DLD1 (cell line): Measurements from ENCODE around the gene SLC2A5.

Experiments used
- in situ Hi-C: cut with HindIII; loops from 2 replicates; pipeline ENCODE4 v1.10.0; 2017; ENCODE audit warnings: low sequenced_read_pairs

The SLC2A5 gene

GRCh38 chr1:9062846-9063245 lies 6.6 kb downstream of the SLC2A5 start:
- in situ Hi-C loops: no loop called here

- in situ Hi-C loops: no loop called here
Observed at GRCh38 chr1:9062021-9062471, 7.4 kb downstream of the SLC2A5 start.

DNA sequence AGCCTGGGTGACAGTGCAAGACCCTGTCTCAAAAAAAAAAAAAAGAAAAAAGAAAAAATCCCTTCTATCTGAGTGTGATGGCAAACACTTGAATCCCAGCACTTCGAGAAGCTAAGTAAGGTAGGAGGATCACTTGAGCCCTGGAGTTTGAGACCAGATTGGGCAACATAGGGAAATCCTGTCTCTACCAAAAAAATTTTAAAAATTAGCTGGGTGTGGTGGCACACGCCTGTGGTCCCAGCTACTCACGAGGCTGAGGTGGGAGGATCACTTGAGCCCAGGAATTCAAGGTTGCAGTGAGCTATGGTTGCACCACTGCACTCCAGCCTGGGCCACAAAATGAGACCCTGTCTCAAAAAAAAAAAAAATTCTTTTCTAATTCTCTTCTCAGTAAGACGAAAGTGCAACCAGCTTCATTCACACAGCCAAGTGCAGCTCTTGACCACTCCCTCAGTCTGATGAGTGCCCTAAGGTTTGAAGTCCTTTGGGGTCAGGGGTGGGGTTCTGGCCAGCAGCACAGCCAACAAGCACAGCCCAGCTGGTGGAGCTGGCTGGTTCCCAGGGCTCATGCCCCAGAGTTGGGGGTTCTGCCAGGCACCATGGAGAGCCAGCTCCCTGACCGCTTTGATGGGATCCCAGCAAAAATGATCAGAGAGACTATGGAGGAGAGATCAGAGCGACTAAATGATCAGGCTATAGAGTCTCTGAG lies 8.0 kb downstream of the SLC2A5 start:
- in situ Hi-C loops: no loop called here

GRCh38 chr1:9059891-9060744 lies 9.3 kb downstream of the SLC2A5 start:
- in situ Hi-C loops: no loop called here

GRCh38 chr1:9058465-9058864 lies 11.0 kb downstream of the SLC2A5 start:
- in situ Hi-C loops: no loop called here

DNA sequence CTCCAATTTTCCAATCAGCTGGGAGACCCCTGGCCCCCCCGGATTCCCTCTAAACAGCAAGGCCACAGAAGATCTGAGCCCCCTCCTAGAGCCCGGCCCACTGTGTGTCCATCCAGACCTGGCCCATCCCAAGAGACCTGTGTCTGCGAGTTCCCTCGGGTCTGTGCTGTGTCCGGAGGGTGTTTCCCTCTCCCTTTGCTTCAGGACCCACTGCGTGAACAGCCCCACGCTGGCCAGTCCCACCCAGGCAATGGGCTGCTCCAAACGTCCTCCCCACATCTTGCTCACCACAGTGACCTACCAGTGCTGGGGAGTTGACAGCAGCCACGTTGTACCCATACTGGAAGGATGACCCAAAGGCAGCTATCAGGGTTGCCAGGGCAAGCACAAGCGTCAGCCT lies 11.6 kb downstream of the SLC2A5 start:
- in situ Hi-C loops: no loop called here

DNA sequence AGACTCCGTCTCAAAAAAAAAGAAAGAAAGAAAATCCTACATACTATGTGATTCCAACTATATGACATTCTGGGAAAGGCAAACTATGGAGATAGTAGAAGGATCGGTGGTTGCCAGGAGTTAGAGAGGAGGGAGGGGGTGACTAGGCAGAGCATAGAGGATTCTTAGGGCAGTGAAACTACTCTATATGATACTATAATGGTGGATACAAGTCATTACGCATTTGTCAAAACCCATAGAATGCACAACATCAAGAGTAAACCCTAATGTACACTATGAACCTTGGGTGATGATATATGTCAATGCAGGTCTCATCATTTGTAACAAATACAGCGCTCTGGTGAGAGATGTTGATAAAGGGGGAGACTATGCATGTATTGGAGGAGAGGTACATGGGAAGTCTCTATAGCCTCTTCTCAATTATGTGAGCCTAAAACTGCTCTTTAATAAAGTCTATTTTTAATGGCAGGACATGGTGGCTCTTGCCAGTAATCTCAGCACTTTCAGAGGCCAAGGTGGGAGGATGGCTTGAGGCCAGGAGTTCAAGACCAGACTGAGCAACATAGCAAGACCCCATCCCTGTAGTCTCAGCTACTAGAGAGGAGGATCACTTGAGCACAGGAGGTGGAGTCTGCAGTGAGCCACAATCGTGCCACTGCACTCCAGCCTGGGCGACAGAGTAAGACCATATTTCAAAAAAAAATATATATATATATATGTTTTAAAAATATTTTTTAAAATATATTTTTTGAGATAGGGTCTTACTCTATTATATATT lies 17.0 kb downstream of the SLC2A5 start:
- in situ Hi-C loops: no loop called here

- in situ Hi-C loops: no loop called here
Observed at GRCh38 chr1:9051379-9051778, 18.1 kb downstream of the SLC2A5 start.

DNA sequence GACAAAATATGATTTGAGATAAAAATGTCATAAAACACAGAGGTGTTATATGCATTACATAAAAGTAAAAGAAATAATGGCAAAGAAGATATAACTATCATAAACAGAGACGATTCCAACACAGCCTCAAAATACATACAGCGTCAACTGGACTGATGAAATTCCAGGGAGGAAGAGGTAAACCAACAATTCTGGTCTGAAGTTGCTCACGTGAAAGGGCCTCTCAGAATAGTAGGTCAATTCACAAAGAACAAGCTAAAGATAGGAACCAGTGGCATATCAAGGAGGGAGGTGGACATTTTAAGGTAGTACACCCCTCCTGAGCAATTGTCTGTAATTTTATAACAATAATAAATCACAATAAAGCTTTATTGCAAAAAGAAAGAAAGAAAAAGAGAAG lies 18.6 kb downstream of the SLC2A5 start:
- in situ Hi-C loops: no loop called here

DNA sequence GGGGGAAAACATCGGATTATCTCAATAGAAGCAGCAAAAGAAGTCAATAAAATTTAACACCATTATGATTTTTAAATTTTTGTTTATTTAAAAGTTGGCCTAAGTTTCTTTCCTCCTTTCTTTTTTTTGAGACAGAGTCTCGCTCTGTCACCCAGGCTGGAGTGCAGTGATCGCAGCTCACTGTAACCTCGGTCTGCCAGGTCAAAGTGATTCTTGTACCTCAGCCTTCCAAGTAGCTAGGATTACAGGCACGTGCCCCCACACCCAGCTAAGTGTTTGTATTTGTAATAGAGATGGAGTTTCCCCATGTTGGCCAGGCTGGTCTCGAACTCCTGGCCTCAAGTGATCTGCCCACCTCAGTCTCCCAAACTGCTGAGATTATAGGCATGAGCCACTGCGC lies 20.9 kb downstream of the SLC2A5 start:
- in situ Hi-C loops: no loop called here

DNA sequence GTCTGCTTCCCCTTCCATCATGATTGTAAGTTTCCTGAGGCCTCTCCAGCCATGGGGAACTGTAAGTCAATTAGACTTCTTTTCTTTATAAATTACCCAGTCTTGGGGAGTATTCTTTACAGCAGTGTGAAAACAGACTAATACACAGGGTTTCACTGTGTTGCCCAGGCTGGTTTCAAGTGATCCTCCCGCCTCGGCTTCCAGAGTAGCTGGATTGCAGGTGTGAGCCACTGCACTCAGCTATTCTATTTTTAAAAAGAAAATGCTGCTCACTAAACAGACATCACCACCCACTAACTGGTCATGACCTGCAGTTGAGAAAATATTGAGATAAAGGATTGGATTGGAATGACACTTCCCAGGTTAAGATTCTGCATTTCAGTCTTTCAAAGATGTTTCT lies 22.4 kb downstream of the SLC2A5 start:
- in situ Hi-C loops: no loop called here

DNA sequence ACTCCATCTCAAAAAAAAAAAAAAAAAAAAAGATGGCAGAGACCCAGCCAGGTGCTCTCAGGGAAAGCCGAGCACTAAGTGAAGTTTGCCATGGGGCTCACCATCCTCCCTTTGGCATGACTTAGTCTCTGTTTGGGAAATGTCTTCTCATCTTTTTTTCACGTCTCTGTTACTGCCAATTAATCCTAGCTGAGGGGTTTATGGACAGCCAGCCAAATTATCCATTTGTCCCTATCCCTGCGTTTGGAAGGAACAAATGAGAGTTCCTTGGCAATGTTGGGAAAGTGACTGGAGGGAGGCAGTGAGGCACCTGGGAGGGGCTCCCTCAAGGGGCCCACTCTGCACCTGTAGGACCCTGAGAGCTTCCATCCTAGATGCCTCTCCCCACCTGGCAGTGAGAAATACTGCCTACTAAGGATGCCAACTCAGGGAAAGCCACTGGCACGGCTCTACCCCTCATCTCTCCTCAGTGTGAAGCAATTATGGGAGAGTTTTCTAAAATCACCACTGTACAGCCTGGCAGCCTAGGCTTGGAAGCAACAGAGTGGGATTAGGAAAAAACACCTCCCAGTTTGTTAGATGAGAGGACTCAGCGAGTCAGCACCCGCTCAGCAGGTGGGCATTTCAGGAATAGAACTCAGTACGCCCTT lies 23.4 kb downstream of the SLC2A5 start:
- in situ Hi-C loops: no loop called here

DNA sequence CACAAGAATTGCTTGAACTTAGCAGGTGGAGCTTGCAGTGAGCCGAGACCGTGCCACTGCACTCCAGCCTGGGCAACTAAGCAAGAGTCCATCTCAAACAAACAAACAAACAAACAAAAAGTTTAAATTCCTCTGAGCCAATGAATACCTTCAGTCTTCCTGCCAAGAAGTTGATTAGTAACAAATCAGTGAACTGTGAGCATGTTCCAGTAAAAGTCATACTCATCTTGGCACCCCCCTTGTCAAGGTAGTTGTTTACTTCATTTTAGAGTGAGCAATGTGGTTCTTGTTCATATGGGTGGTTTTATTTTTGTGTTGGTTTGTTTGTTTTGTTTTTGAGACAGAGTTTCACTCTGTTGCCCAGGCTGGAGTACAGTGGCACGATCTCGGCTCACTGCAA lies 25.2 kb downstream of the SLC2A5 start:
- in situ Hi-C loops: no loop called here

GRCh38 chr1:9042272-9042671 lies 27.2 kb downstream of the SLC2A5 start:
- in situ Hi-C loops: no loop called here

DNA sequence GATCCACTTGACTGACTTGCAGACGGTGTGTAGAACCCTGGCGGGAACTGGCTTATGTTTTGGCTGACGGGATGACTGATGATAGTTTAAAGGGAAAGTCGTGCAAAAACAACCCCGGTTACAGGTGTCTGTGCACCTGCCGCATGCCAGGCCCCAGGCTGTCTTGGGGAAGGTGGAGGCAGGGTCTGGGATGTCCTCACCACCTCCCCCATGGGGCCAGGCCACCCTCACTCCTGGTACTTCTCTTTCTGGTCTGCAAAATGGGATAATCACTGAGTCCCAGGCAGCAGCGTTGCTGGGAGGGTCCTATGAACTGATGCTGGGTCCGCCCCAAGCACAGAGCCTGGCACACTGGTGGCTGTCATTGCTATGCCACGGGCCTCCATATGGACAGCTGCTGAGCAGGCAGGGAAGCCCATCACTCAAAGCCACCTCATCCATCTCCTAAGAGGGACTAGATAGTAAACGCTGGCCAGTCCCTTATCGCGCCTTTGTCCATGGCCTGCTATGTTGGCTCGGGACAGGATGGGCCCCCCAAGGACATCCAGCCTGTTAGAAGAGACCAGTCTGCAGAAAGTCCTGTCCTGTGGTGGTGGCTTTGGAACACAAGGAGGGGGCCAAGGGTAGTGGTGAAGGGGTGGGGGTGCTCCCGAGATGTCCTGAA lies 28.2 kb downstream of the SLC2A5 start:
- in situ Hi-C loops: no loop called here

DNA sequence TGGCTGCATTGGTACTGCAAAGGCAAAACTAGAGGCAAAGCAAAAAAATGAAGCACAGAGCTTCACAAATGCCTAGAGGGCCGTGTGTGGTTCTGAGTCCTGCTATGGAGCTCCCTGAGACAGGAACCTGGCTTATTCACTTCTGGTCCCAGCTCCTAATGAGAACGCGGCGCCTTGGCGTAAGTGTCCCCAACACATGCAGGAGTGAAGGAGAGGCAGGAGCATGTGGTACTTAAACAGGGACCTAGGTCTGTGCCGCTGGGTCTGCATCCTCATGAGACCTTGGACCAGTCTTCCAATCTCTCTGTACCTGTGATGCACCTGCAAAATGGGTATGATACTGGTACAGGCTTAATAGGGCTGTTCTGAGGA lies 28.8 kb downstream of the SLC2A5 start:
- in situ Hi-C loops: no loop called here

- in situ Hi-C loops: no loop called here
Observed at GRCh38 chr1:9039761-9040658, 29.4 kb downstream of the SLC2A5 start.

GRCh38 chr1:9038881-9039760 lies 30.3 kb downstream of the SLC2A5 start:
- in situ Hi-C loops: no loop called here

GRCh38 chr1:9038338-9038650 lies 31.1 kb downstream of the SLC2A5 start:
- in situ Hi-C loops: no loop called here
